IMR-90 (cell line): ENCODE measurements around the gene TBPL1. TPM values are rescaled to one million over a fixed set of nuclear protein-coding genes. Genes with fewer than 3 reads are reported as not detected.

Source experiments
- ATAC-seq: fragments of 200-7000 bp; cut with Tn5 transposase; 2 replicates; pipeline ENCODE4 v1.9.1; 2020; ENCODE audit warnings: low read depth, mild to moderate bottlenecking, moderate library complexity
- BruUV-seq: library from RNA; stranded (reverse); fragments of 400-500 nt; replicated peaks from 2 replicates; lab custom pipeline; 2021; lab: Mats Ljungman, UMichigan
- CTCF ChIA-PET: fragments of 300-600 bp; formaldehyde crosslinking; extraction: SDS; loops from one replicate; lab custom pipeline; 2021; ENCODE audit warnings: antibody characterized with exemption; lab: Yijun Ruan, JAX
- POLR2A ChIA-PET: fragments of 300-600 bp; sonication (Branson Sonifier 250); formaldehyde crosslinking; loops from one replicate; lab custom pipeline; 2022; ENCODE audit warnings: antibody characterized with exemption; ENCODE audit not compliant: unreplicated experiment; lab: Charles Lee
- DNase-seq: peaks from one replicate; pipeline ENCODE4 v3.0.0; 2013
- H2AFZ ChIP-seq: replicated peaks from 2 replicates; pipeline ENCODE3; 2013; ENCODE audit warnings: low read length, mild to moderate bottlenecking; ENCODE audit not compliant: poor library complexity
- H2AK5ac ChIP-seq: 2 replicates; pipeline ENCODE4 v1.6.1; 2013; ENCODE audit warnings: low read depth, low read length, inconsistent platforms
- H2AK9ac ChIP-seq: replicated peaks from 2 replicates; pipeline ENCODE3; 2013; ENCODE audit warnings: mild to moderate bottlenecking, low read depth, low read length, moderate library complexity; ENCODE audit not compliant: poor library complexity
- H2BK120ac ChIP-seq: 2 replicates; pipeline ENCODE4 v1.6.1; 2013; ENCODE audit warnings: low read depth, low read length, inconsistent platforms
- H2BK15ac ChIP-seq: 3 replicates; pipeline ENCODE4 v1.6.1; 2013; ENCODE audit warnings: low read depth, low read length, inconsistent platforms
- H2BK20ac ChIP-seq: 2 replicates; pipeline ENCODE4 v1.6.1; 2013; ENCODE audit warnings: low read depth, mild to moderate bottlenecking, inconsistent platforms, low read length, moderate library complexity
- H2BK5ac ChIP-seq: 2 replicates; pipeline ENCODE4 v1.6.1; 2013; ENCODE audit warnings: mild to moderate bottlenecking, low read depth, low read length, inconsistent platforms; ENCODE audit not compliant: poor library complexity, severe bottlenecking
- H3K14ac ChIP-seq: replicated peaks from 2 replicates; pipeline ENCODE4 v1.6.1; 2013; ENCODE audit warnings: low read depth, low read length, inconsistent platforms
- H3K18ac ChIP-seq: 2 replicates; pipeline ENCODE4 v1.6.1; 2013; ENCODE audit warnings: low read depth, low read length, control low read depth
- H3K23ac ChIP-seq: 2 replicates; pipeline ENCODE4 v1.6.1; 2013; ENCODE audit warnings: low read depth, low read length, inconsistent platforms
- H3K27ac ChIP-seq: 2 replicates; pipeline ENCODE4 v1.5.1; 2013; ENCODE audit warnings: mild to moderate bottlenecking, control low read depth, low read length; ENCODE audit not compliant: insufficient read depth
- H3K27me3 ChIP-seq: 2 replicates; pipeline ENCODE4 v1.6.1; 2013; ENCODE audit warnings: low read length; ENCODE audit not compliant: control insufficient read depth, insufficient read depth
- H3K36me3 ChIP-seq: 2 replicates; pipeline ENCODE4 v1.6.1; 2013; ENCODE audit warnings: low read length, mixed read lengths; ENCODE audit not compliant: control insufficient read depth, insufficient read depth
- H3K4ac ChIP-seq: 2 replicates; pipeline ENCODE4 v1.6.1; 2013; ENCODE audit warnings: low read depth, low read length, inconsistent platforms
- H3K4me1 ChIP-seq: 2 replicates; pipeline ENCODE4 v1.6.1; 2013; ENCODE audit warnings: low read length, mixed read lengths; ENCODE audit not compliant: control insufficient read depth, insufficient read depth
- H3K4me2 ChIP-seq: 2 replicates; pipeline ENCODE4 v1.6.1; 2013; ENCODE audit warnings: low read depth, mild to moderate bottlenecking, control low read depth, low read length, moderate library complexity
- H3K4me3 ChIP-seq: 2 replicates; pipeline ENCODE4 v1.5.1; 2013; ENCODE audit warnings: low read depth, mild to moderate bottlenecking, control low read depth, low read length, moderate library complexity; ENCODE audit not compliant: insufficient read depth
- H3K56ac ChIP-seq: 2 replicates; pipeline ENCODE4 v1.6.1; 2013; ENCODE audit warnings: low read length, inconsistent platforms; ENCODE audit not compliant: insufficient read depth; ENCODE audit errors: extremely low read depth
- H3K79me1 ChIP-seq, 2 experiments: 2 replicates each; pipeline ENCODE4 v1.6.1; 2013; ENCODE audit warnings: low read length in 2 of 2, inconsistent platforms in 1 of 2, low read depth in 1 of 2
- H3K9ac ChIP-seq: 2 replicates; pipeline ENCODE4 v1.6.1; 2013; ENCODE audit warnings: low read depth, low read length, control low read depth
- H3K9me1 ChIP-seq: 2 replicates; pipeline ENCODE4 v1.6.1; 2013; ENCODE audit warnings: low read length, inconsistent platforms; ENCODE audit not compliant: insufficient read depth
- H3K9me3 ChIP-seq: 2 replicates; pipeline ENCODE4 v1.6.1; 2013; ENCODE audit warnings: low read length; ENCODE audit not compliant: control insufficient read depth, insufficient read depth
- H4K20me1 ChIP-seq: 2 replicates; pipeline ENCODE4 v1.6.1; 2013; ENCODE audit warnings: low read length, inconsistent platforms; ENCODE audit not compliant: insufficient read depth
- H4K5ac ChIP-seq: 2 replicates; pipeline ENCODE4 v1.6.1; 2013; ENCODE audit warnings: mild to moderate bottlenecking, low read depth, low read length, control low read depth
- H4K8ac ChIP-seq, 2 experiments: 2 replicates each; pipeline ENCODE4 v1.6.1; 2013; ENCODE audit warnings: low read depth in 2 of 2, low read length in 2 of 2, control low read depth in 1 of 2, inconsistent platforms in 1 of 2
- H4K91ac ChIP-seq: 2 replicates; pipeline ENCODE4 v1.6.1; 2013; ENCODE audit warnings: low read depth, low read length, inconsistent platforms; ENCODE audit not compliant: insufficient read depth
- BHLHE40 ChIP-seq: fragments of 150-350 bp; IDR thresholded peaks from 2 replicates; pipeline ENCODE4 v1.6.1; 2016; ENCODE audit warnings: mild to moderate bottlenecking, low read depth, low read length
- MAZ ChIP-seq: IDR thresholded peaks from 2 replicates; pipeline ENCODE4 v1.6.1; 2012; ENCODE audit warnings: low read depth, mild to moderate bottlenecking, low read length, improper control_type of control experiment, moderate library complexity, borderline replicate concordance
- MXI1 ChIP-seq: IDR thresholded peaks from 2 replicates; pipeline ENCODE4 v1.6.1; 2012; ENCODE audit warnings: low read depth, mild to moderate bottlenecking, low read length, moderate library complexity, borderline replicate concordance
- POLR2A ChIP-seq: IDR thresholded peaks from 2 replicates; pipeline ENCODE4 v1.6.1; 2012; ENCODE audit warnings: mild to moderate bottlenecking, low read depth, low read length
- RAD21 ChIP-seq: IDR thresholded peaks from 2 replicates; pipeline ENCODE4 v1.6.1; 2012; ENCODE audit warnings: low read length, improper control_type of control experiment
- RFX5 ChIP-seq: IDR thresholded peaks from 2 replicates; pipeline ENCODE4 v1.8.0; 2012; ENCODE audit warnings: low read depth, mild to moderate bottlenecking, low read length, moderate library complexity
- SMC3 ChIP-seq: fragments of 150-350 bp; IDR thresholded peaks from 2 replicates; pipeline ENCODE4 v1.6.1; 2016; ENCODE audit warnings: low read depth, mild to moderate bottlenecking, antibody characterized with exemption, low read length, moderate library complexity
- WGBS, 2 experiments: methylation state at CpG; one replicate each; pipeline versions ENCODE4 v1.1.5 to v1.1.7; 2013; ENCODE audit warnings: missing lambda C conversion rate in 2 of 2; ENCODE audit not compliant: insufficient read length in 1 of 2; ENCODE audit errors: extremely low coverage in 2 of 2; 5-methylcytosine and 5-hydroxymethylcytosine counted together
- dilution Hi-C: fragments of 300-500 bp; cut with HindIII; formaldehyde crosslinking; loops from one replicate; pipeline ENCODE4 v1.14.3; 2018; ENCODE audit warnings: low sequenced_read_pairs; ENCODE audit not compliant: unreplicated experiment
- in situ Hi-C: fragments of 300-500 bp; cut with MboI; formaldehyde crosslinking; loops from 3 replicates; pipeline ENCODE4 v1.14.3; 2019; ENCODE audit warnings: low sequenced_read_pairs, inconsistent platforms, mixed read lengths
- intact Hi-C: fragments of 100-400 bp; cut with micrococcal nuclease; formaldehyde crosslinking; loops from 2 replicates; pipeline ENCODE4 v1.10.0; 2022
- polyA plus RNA-seq, 3 experiments: library from polyadenylated mRNA; depleted of rRNA; stranded (reverse); fragments of >200 nt; gene quantifications; 2 replicates each; pipeline ENCODE4 v1.2.3, GENCODE V29; 2012; ENCODE audit warnings: low replicate concordance in 1 of 3
- total RNA-seq: library from RNA; depleted of rRNA; stranded (reverse); fragments of >200 nt; gene quantifications from 2 replicates; pipeline ENCODE4 v1.2.3, GENCODE V29; 2012
- TF ChIP-seq, protein P1 (sequence below): conservative IDR thresholded peaks from 2 replicates; pipeline ENCODE4 v1.5.1; 2012; ENCODE audit warnings: mild to moderate bottlenecking, low read depth, low read length, improper control_type of control experiment
- TF ChIP-seq, protein P2 (sequence below): fragments of 150-350 bp; IDR thresholded peaks from 2 replicates; pipeline ENCODE4 v1.6.1; 2017; ENCODE audit warnings: mild to moderate bottlenecking, antibody characterized with exemption, low read length, low read depth

Gene TBPL1
- total and polyA plus RNA-seq, 2 of the 4 experiments (the other 2 are of a cell fraction), result 25.6 to 32.5 TPM

DNA sequence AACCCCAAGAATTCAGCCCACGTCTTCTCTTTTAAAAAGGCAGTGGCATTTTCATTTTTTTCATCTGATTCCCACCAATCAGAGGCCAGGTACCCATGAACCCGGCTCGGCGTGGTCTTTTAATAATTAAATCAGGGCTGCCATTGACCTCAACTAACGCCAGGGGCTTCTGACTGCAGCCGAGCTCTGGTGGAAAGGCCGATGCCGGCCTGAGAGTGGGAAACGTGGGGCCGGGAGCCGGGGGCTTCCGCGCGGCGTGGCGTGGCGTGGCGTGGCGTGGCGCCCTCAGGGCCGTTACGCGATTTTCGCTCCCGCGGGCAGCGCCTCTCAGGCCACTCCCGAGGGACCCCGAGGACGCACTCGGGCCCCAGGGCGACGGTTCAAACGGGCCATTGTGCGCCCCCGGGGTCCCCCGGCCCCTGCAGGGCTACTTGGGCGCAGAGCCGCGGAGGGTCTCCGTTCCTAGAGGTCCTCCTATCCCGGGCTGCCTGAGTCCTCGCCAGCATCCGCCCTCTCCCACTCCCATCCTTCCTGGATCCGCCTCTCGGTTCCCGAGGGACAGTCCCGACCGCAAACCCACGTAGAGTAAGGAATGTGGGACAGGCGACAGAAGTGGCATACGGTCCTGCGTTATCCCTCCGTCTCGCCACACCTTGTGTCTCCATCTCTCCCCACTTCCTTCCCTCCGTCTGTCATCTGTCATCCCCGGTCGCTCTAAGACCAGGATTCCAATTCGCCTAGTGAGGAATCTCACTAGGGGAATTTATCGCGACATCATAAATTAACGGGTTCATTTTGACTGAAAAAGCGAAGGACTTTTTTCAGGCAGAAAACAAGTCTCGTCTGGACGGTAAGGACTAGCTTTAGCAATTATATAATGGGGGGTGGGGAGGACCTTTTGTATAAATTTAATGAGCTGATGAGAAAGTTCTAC is 876 bp upstream of the TBPL1 start:
- Histone ChIP-seq H3K18ac (peak overlapping the region; percentile 56), H2BK20ac (no peak overlapping the region), H2AK9ac (peak overlapping the region; percentile 21), H4K5ac (peak overlapping the region; percentile 68), H4K20me1 (peaks cover 19% of the 10 kb centered on the region; the same call in 1 of the 2 replicates), H3K4me3 (peak overlapping the region; percentile 64), H3K14ac (peak overlapping the region; percentile 28), H2AK5ac (peak overlapping the region; percentile 83), H2BK120ac (peak overlapping the region; percentile 58), H3K4me2 (peak overlapping the region; percentile 73), H3K9ac (peak overlapping the region; percentile 72), H3K36me3 (no peaks in the 10 kb centered on the region), H3K79me1 (peaks cover 9 to 42% of the 10 kb centered on the region in 2 experiments), H3K4ac (peak overlapping the region; percentile 80), H2BK5ac (peak overlapping the region; percentile 54), H3K27ac (peak overlapping the region; percentile 75), H4K8ac (peak overlapping the region; percentile 80 to 92), H3K9me3 (no peaks in the 10 kb centered on the region), H2AFZ (peak overlapping the region; percentile 92), H4K91ac (peak overlapping the region; percentile 77), H3K9me1 (peaks cover 9% of the 10 kb centered on the region; the same call in 1 of the 2 replicates), H3K4me1 (peaks cover 9% of the 10 kb centered on the region), H2BK15ac (peak overlapping the region; percentile 78; the same call in 2 of the 3 replicates), H3K23ac (peak overlapping the region; percentile 59), H3K27me3 (no peaks in the 10 kb centered on the region), H3K56ac (peak overlapping the region; percentile 91)
- ChIA-PET POLR2A (interaction anchor here (0.7 kb wide), 1 partner anchor 10 kb away, joined by 3 read pairs; no protein-coding TSS in a partner anchor), CTCF (interaction anchor here (1.0 to 1.1 kb wide), 3 partner anchors 11 to 31 kb away, joined by 3 to 4 read pairs (median 3); no protein-coding TSS in a partner anchor)
- DNase-seq, result peak; percentile 80
- intact Hi-C loops (no loop called here), in situ Hi-C loops (no loop called here), dilution Hi-C loops (no loop called here)
- peak; percentile 61 for ATAC-seq
- TF ChIP-seq SMC3 (peak; percentile 27), BHLHE40 (no peak), MAZ (peak; percentile 39; the same call in 1 of the 2 replicates), POLR2A (peak; percentile 69), RAD21 (peak; percentile 19; the same call in 1 of the 2 replicates), MXI1 (peak; percentile 64; the same call in 1 of the 2 replicates), RFX5 (no peak)
- TF ChIP-seq, protein P1, sequence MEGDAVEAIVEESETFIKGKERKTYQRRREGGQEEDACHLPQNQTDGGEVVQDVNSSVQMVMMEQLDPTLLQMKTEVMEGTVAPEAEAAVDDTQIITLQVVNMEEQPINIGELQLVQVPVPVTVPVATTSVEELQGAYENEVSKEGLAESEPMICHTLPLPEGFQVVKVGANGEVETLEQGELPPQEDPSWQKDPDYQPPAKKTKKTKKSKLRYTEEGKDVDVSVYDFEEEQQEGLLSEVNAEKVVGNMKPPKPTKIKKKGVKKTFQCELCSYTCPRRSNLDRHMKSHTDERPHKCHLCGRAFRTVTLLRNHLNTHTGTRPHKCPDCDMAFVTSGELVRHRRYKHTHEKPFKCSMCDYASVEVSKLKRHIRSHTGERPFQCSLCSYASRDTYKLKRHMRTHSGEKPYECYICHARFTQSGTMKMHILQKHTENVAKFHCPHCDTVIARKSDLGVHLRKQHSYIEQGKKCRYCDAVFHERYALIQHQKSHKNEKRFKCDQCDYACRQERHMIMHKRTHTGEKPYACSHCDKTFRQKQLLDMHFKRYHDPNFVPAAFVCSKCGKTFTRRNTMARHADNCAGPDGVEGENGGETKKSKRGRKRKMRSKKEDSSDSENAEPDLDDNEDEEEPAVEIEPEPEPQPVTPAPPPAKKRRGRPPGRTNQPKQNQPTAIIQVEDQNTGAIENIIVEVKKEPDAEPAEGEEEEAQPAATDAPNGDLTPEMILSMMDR, result peak; percentile 44
- TF ChIP-seq, protein P2, sequence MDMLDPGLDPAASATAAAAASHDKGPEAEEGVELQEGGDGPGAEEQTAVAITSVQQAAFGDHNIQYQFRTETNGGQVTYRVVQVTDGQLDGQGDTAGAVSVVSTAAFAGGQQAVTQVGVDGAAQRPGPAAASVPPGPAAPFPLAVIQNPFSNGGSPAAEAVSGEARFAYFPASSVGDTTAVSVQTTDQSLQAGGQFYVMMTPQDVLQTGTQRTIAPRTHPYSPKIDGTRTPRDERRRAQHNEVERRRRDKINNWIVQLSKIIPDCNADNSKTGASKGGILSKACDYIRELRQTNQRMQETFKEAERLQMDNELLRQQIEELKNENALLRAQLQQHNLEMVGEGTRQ, result no peak
- BruUV-seq, result no TSS peak
- WGBS, 2 experiments, result 2% methylated on average over 35 of the region's 65 CpGs; no CpG with 5 or more reads in 1 of the 2 experiments
